ENCODE data around the gene ORAI3.
A peak's percentile ranks its signal among the peaks of the same experiment; 100 is the strongest.

DNA sequence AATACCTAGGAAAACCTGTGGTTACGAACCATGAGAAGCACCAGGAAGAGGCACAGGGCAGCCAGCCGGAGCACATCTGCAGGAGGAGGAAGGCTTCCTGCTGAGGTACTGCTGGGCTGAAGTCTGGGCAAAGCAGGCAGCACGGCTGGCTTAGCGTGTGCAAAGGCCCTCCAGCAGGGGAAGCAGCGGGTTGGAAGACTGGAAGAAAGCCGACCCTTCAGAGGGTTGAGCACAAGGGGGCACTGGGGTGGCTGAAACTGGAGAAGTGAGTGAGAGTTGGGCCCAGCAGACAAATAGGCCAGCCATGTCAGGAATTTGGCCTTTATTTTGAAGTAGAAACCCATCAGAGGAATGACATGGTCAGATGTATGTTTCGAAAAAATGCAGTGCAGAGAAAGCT is 24.0 kb downstream of the ORAI3 start:
- TF ChIP-seq KLF8 (tag by site-specific recombination; IDR thresholded peaks at IDR 0.05): no peak
- TF ChIP-seq, protein P1, sequence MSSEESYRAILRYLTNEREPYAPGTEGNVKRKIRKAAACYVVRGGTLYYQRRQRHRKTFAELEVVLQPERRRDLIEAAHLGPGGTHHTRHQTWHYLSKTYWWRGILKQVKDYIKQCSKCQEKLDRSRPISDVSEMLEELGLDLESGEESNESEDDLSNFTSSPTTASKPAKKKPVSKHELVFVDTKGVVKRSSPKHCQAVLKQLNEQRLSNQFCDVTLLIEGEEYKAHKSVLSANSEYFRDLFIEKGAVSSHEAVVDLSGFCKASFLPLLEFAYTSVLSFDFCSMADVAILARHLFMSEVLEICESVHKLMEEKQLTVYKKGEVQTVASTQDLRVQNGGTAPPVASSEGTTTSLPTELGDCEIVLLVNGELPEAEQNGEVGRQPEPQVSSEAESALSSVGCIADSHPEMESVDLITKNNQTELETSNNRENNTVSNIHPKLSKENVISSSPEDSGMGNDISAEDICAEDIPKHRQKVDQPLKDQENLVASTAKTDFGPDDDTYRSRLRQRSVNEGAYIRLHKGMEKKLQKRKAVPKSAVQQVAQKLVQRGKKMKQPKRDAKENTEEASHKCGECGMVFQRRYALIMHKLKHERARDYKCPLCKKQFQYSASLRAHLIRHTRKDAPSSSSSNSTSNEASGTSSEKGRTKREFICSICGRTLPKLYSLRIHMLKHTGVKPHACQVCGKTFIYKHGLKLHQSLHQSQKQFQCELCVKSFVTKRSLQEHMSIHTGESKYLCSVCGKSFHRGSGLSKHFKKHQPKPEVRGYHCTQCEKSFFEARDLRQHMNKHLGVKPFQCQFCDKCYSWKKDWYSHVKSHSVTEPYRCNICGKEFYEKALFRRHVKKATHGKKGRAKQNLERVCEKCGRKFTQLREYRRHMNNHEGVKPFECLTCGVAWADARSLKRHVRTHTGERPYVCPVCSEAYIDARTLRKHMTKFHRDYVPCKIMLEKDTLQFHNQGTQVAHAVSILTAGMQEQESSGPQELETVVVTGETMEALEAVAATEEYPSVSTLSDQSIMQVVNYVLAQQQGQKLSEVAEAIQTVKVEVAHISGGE (tag by site-specific recombination; conservative IDR thresholded peaks at IDR 0.05; ENCODE audit: low read depth): no peak
- TF ChIP-seq, protein P2, sequence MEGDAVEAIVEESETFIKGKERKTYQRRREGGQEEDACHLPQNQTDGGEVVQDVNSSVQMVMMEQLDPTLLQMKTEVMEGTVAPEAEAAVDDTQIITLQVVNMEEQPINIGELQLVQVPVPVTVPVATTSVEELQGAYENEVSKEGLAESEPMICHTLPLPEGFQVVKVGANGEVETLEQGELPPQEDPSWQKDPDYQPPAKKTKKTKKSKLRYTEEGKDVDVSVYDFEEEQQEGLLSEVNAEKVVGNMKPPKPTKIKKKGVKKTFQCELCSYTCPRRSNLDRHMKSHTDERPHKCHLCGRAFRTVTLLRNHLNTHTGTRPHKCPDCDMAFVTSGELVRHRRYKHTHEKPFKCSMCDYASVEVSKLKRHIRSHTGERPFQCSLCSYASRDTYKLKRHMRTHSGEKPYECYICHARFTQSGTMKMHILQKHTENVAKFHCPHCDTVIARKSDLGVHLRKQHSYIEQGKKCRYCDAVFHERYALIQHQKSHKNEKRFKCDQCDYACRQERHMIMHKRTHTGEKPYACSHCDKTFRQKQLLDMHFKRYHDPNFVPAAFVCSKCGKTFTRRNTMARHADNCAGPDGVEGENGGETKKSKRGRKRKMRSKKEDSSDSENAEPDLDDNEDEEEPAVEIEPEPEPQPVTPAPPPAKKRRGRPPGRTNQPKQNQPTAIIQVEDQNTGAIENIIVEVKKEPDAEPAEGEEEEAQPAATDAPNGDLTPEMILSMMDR (tag by site-specific recombination; IDR thresholded peaks at IDR 0.05): peak; percentile 80
- no peak for TF ChIP-seq REPIN1 (tag by site-specific recombination; IDR thresholded peaks at IDR 0.05; ENCODE audit: low read depth)
